HepG2 (cell line): Measurements from ENCODE around the gene HDAC3. TPM values are rescaled to one million over a fixed set of nuclear protein-coding genes. Genes with fewer than 3 reads are reported as not detected.
A peak's percentile ranks its signal among the peaks of the same experiment; 100 is the strongest.

Source experiments
- CERS6 ChIP-seq: sonication (generic); formaldehyde crosslinking; IDR thresholded peaks from 2 replicates; pipeline ENCODE4 v1.5.0; 2020; ENCODE audit warnings: missing genetic modification reagents
- EHMT2 ChIP-seq: fragments of 200-600 bp; sonication (generic); IDR thresholded peaks from 2 replicates; pipeline ENCODE4 v1.7.0; 2017; ENCODE audit warnings: antibody characterized with exemption, low read depth, low read length, borderline replicate concordance
- HCFC1 ChIP-seq: fragments of 150-350 bp; IDR thresholded peaks from 2 replicates; pipeline ENCODE4 v1.6.1; 2014; ENCODE audit warnings: low read depth, low read length
- NR1H2 ChIP-seq: sonication (generic); formaldehyde crosslinking; IDR thresholded peaks from 2 replicates; pipeline ENCODE4 v1.8.1; 2022; ENCODE audit warnings: low read depth, missing genetic modification reagents, borderline replicate concordance
- PHF20 ChIP-seq: sonication (generic); formaldehyde crosslinking; IDR thresholded peaks from 2 replicates; pipeline ENCODE4 v1.5.0; 2020; ENCODE audit warnings: mild to moderate bottlenecking, missing genetic modification reagents
- RBM39 ChIP-seq: fragments of 200-400 bp; formaldehyde crosslinking; IDR thresholded peaks from one replicate; pipeline ENCODE4 v1.6.1; 2018; ENCODE audit warnings: antibody characterized with exemption, mild to moderate bottlenecking, low read depth, low read length; ENCODE audit not compliant: poor library complexity, severe bottlenecking
- SRSF1 ChIP-seq: fragments of 200-400 bp; formaldehyde crosslinking; optimal IDR thresholded peaks from 2 replicates; pipeline ENCODE3; 2017; ENCODE audit warnings: mild to moderate bottlenecking, low read depth, low read length, moderate library complexity
- TCF7L2 ChIP-seq: IDR thresholded peaks from 2 replicates; pipeline ENCODE4 v1.6.1; 2011; ENCODE audit warnings: mild to moderate bottlenecking, low read depth, low read length, moderate library complexity
- ZBTB38 ChIP-seq: sonication (generic); formaldehyde crosslinking; IDR thresholded peaks from 2 replicates; pipeline ENCODE4 v1.5.1; 2020; ENCODE audit warnings: mild to moderate bottlenecking, missing genetic modification reagents
- ZFP1 ChIP-seq: IDR thresholded peaks from 2 replicates; pipeline ENCODE4 v1.6.1; 2016
- ZGPAT ChIP-seq: IDR thresholded peaks from 2 replicates; pipeline ENCODE4 v1.6.1; 2016; ENCODE audit warnings: mild to moderate bottlenecking
- ZMAT3 ChIP-seq: sonication (generic); formaldehyde crosslinking; conservative IDR thresholded peaks from 2 replicates; pipeline ENCODE4 v1.7.0; 2021; ENCODE audit warnings: missing genetic modification reagents
- ZNF138 ChIP-seq: sonication (generic); formaldehyde crosslinking; IDR thresholded peaks from 2 replicates; pipeline ENCODE4 v1.5.0; 2020; ENCODE audit warnings: mild to moderate bottlenecking, low read depth, missing genetic modification reagents
- ZNF17 ChIP-seq: sonication (generic); formaldehyde crosslinking; IDR thresholded peaks from 2 replicates; pipeline ENCODE4 v1.5.0; 2020; ENCODE audit warnings: mild to moderate bottlenecking, missing genetic modification reagents
- ZNF207 ChIP-seq: fragments of 450-650 bp; IDR thresholded peaks from 2 replicates; pipeline ENCODE4 v1.6.1; 2016; ENCODE audit warnings: antibody characterized with exemption, borderline replicate concordance
- ZNF572 ChIP-seq: sonication (generic); formaldehyde crosslinking; IDR thresholded peaks from 2 replicates; pipeline ENCODE4 v1.5.1; 2020; ENCODE audit warnings: mild to moderate bottlenecking, missing genetic modification reagents
- ZNF713 ChIP-seq: sonication (generic); formaldehyde crosslinking; IDR thresholded peaks from 2 replicates; pipeline ENCODE4 v1.4.0; 2020; ENCODE audit warnings: mild to moderate bottlenecking, missing genetic modification reagents
- ZSCAN22 ChIP-seq: sonication (generic); formaldehyde crosslinking; IDR thresholded peaks from 2 replicates; pipeline ENCODE4 v1.4.0; 2020; ENCODE audit warnings: mild to moderate bottlenecking, missing genetic modification reagents
- polyA plus RNA-seq, 8 experiments: library from polyadenylated mRNA; depleted of rRNA in 3 of 8; stranded (reverse) in 7 of 8; unstranded in 1 of 8; fragments of >200 nt; fragmentation: Illumina TruSeq in 4 of 8; extraction: Trizol in 4 of 8; gene quantifications; 2 replicates each; pipeline versions ENCODE4 v1.2.1 to v1.2.3, GENCODE V29; 2011 to 2016; ENCODE audit warnings: low read depth in 4 of 8, missing spikeins in 1 of 8, mixed read lengths in 1 of 8; ENCODE audit not compliant: insufficient read depth in 1 of 8
- total RNA-seq, 5 experiments: library from RNA; depleted of rRNA; stranded (reverse); fragments of >200 nt; fragmentation: Illumina TruSeq; extraction: Trizol; gene quantifications; 2 replicates each; pipeline ENCODE4 v1.2.3, GENCODE V29; 2016; ENCODE audit warnings: low read depth in 1 of 5
- TF ChIP-seq, protein P1 (sequence below): IDR thresholded peaks from 2 replicates; pipeline ENCODE4 v1.6.1; 2016; ENCODE audit warnings: low read depth, missing genetic modification reagents, missing compliant biosample characterization
- TF ChIP-seq, protein P2 (sequence below): sonication (generic); formaldehyde crosslinking; IDR thresholded peaks from 2 replicates; pipeline ENCODE4 v1.4.0; 2020; ENCODE audit warnings: missing genetic modification reagents

Gene HDAC3
- total and polyA plus RNA-seq, 2 of the 13 experiments (the other 11 are each of a cell fraction or from before 2014, with no cell fraction given) = 84.0 to 94.1 TPM

- no peak for TF ChIP-seq RBM39
- TF ChIP-seq, protein P1, sequence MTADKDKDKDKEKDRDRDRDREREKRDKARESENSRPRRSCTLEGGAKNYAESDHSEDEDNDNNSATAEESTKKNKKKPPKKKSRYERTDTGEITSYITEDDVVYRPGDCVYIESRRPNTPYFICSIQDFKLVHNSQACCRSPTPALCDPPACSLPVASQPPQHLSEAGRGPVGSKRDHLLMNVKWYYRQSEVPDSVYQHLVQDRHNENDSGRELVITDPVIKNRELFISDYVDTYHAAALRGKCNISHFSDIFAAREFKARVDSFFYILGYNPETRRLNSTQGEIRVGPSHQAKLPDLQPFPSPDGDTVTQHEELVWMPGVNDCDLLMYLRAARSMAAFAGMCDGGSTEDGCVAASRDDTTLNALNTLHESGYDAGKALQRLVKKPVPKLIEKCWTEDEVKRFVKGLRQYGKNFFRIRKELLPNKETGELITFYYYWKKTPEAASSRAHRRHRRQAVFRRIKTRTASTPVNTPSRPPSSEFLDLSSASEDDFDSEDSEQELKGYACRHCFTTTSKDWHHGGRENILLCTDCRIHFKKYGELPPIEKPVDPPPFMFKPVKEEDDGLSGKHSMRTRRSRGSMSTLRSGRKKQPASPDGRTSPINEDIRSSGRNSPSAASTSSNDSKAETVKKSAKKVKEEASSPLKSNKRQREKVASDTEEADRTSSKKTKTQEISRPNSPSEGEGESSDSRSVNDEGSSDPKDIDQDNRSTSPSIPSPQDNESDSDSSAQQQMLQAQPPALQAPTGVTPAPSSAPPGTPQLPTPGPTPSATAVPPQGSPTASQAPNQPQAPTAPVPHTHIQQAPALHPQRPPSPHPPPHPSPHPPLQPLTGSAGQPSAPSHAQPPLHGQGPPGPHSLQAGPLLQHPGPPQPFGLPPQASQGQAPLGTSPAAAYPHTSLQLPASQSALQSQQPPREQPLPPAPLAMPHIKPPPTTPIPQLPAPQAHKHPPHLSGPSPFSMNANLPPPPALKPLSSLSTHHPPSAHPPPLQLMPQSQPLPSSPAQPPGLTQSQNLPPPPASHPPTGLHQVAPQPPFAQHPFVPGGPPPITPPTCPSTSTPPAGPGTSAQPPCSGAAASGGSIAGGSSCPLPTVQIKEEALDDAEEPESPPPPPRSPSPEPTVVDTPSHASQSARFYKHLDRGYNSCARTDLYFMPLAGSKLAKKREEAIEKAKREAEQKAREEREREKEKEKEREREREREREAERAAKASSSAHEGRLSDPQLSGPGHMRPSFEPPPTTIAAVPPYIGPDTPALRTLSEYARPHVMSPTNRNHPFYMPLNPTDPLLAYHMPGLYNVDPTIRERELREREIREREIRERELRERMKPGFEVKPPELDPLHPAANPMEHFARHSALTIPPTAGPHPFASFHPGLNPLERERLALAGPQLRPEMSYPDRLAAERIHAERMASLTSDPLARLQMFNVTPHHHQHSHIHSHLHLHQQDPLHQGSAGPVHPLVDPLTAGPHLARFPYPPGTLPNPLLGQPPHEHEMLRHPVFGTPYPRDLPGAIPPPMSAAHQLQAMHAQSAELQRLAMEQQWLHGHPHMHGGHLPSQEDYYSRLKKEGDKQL (CRISPR knock-in tag) = no peak
- TF ChIP-seq ZGPAT (CRISPR knock-in tag) = peak; percentile 42; the same call in 1 of the 2 replicates
- TF ChIP-seq ZNF138 = no peak
- no peak for TF ChIP-seq ZMAT3 (CRISPR knock-in tag)
- no peak for TF ChIP-seq NR1H2
- no peak for TF ChIP-seq ZNF207
- no peak for TF ChIP-seq ZNF17 (CRISPR knock-in tag)
- TF ChIP-seq, protein P2, sequence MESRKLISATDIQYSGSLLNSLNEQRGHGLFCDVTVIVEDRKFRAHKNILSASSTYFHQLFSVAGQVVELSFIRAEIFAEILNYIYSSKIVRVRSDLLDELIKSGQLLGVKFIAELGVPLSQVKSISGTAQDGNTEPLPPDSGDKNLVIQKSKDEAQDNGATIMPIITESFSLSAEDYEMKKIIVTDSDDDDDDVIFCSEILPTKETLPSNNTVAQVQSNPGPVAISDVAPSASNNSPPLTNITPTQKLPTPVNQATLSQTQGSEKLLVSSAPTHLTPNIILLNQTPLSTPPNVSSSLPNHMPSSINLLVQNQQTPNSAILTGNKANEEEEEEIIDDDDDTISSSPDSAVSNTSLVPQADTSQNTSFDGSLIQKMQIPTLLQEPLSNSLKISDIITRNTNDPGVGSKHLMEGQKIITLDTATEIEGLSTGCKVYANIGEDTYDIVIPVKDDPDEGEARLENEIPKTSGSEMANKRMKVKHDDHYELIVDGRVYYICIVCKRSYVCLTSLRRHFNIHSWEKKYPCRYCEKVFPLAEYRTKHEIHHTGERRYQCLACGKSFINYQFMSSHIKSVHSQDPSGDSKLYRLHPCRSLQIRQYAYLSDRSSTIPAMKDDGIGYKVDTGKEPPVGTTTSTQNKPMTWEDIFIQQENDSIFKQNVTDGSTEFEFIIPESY (CRISPR knock-in tag) = no peak
- TF ChIP-seq ZFP1 (CRISPR knock-in tag) = no peak
- TF ChIP-seq CERS6 (CRISPR knock-in tag) = no peak
- TF ChIP-seq TCF7L2 = no peak
- no peak for TF ChIP-seq SRSF1
- 0 out of 2 replicates have a peak, but pooled peaks have one; percentile 56 for TF ChIP-seq EHMT2
- TF ChIP-seq ZNF713 (CRISPR knock-in tag) = no peak
- no peak for TF ChIP-seq ZBTB38 (CRISPR knock-in tag)
- no peak for TF ChIP-seq PHF20 (CRISPR knock-in tag)
- no peak for TF ChIP-seq ZSCAN22
- TF ChIP-seq ZNF572 = no peak
- TF ChIP-seq HCFC1 = no peak
Measured at GRCh38 chr5:141590127-141590526, 46.5 kb downstream of the HDAC3 start (continued).
